GM21528 (cell line): ENCODE measurements around the gene RFESD.
"Not testable (repeated sequence)": the region's sequence is repeated elsewhere in the genome, so short reads cannot be mapped to it uniquely, and the experiment has no call there.

Source experiments
- ATAC-seq: cut with Tn5 transposase; IDR thresholded peaks from one replicate; pipeline ENCODE4 v1.9.1; 2021; ENCODE audit warnings: mild to moderate bottlenecking, moderate library complexity; ENCODE audit not compliant: unreplicated experiment, low FRiP score

Gene RFESD

GRCh38 chr5:95706196-95706595 lies 59.6 kb downstream of the RFESD start:
- ATAC-seq, result not testable (repeated sequence)

GRCh38 chr5:95707055-95707454 lies 60.5 kb downstream of the RFESD start:
- ATAC-seq, result no peak
